ENCODE measurements around the gene SMAGP. TPM values are rescaled to one million over a fixed set of nuclear protein-coding genes. Genes with fewer than 3 reads are reported as not detected.
A peak's percentile ranks its signal among the peaks of the same experiment; 100 is the strongest.
"Not testable (repeated sequence)": the region's sequence is repeated elsewhere in the genome, so short reads cannot be mapped to it uniquely, and the experiment has no call there.

The SMAGP gene
- total and polyA plus RNA-seq, 2 of the 4 experiments (the other 2 are of a cell fraction), result 12.2 to 42.7 TPM

DNA sequence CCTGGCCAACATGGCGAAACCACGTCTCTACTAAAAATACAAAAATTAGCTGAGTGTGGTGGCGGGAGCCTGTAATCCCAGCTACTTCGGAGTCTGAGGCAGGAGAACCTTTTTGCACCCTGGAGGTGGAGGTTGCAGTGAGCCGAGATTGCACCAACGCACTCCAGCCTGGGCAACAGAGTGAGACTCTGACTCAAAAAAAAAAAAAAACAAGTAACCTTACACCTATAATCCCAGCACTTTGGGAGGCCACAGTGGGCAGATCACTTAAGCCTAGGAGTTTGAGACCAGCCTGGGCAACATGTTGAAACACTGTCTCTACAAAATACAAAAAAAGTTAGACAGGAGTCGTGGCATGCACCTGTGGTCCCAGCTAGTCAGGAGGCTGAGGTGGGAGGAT lies 2.6 kb upstream of the SMAGP start:
- in situ Hi-C loops (cut with MboI; ENCODE audit: low sequenced_read_pairs); H3K23ac ChIP-seq (ENCODE audit: low read depth, low read length); H3K4me1 ChIP-seq (ENCODE audit: control insufficient read depth, insufficient read depth, low read length); H4K5ac ChIP-seq (ENCODE audit: low read depth, low read length); DNase-seq; H3K4me3 ChIP-seq (ENCODE audit: insufficient read depth, low read depth, low read length); H2AFZ ChIP-seq (replicated peaks; ENCODE audit: low read length, poor library complexity); H4K91ac ChIP-seq (ENCODE audit: insufficient read depth, low read depth, low read length); POLR2A ChIA-PET (ENCODE audit: unreplicated experiment); H3K4ac ChIP-seq (ENCODE audit: low read depth, low read length); H3K36me3 ChIP-seq (ENCODE audit: control insufficient read depth, insufficient read depth, low read length); H3K18ac ChIP-seq (ENCODE audit: low read depth, low read length); H2AK9ac ChIP-seq (replicated peaks; ENCODE audit: low read depth, low read length, poor library complexity); CTCF ChIA-PET; H3K9me1 ChIP-seq (ENCODE audit: insufficient read depth, low read length); BruUV-seq (replicated peaks); intact Hi-C loops (cut with micrococcal nuclease); H3K9me3 ChIP-seq (ENCODE audit: control insufficient read depth, insufficient read depth, low read length); dilution Hi-C loops (cut with HindIII; ENCODE audit: low sequenced_read_pairs, unreplicated experiment); H4K20me1 ChIP-seq (ENCODE audit: insufficient read depth, low read length); H3K14ac ChIP-seq (replicated peaks; ENCODE audit: low read depth, low read length); H3K27ac ChIP-seq (ENCODE audit: insufficient read depth, low read length); ATAC-seq (ENCODE audit: low read depth); H3K27me3 ChIP-seq (ENCODE audit: control insufficient read depth, insufficient read depth, low read length); H3K56ac ChIP-seq (ENCODE audit: extremely low read depth, insufficient read depth, low read length); H2BK120ac ChIP-seq (ENCODE audit: low read depth, low read length); H2BK20ac ChIP-seq (ENCODE audit: low read depth, low read length); H3K4me2 ChIP-seq (ENCODE audit: low read depth, low read length); H4K8ac ChIP-seq (ENCODE audit: low read depth in 2 of 2, low read length in 2 of 2); H2BK5ac ChIP-seq (ENCODE audit: low read depth, low read length, poor library complexity, severe bottlenecking); H3K9ac ChIP-seq (ENCODE audit: low read depth, low read length); H2BK15ac ChIP-seq (ENCODE audit: low read depth, low read length): not testable (repeated sequence)
- 0 out of 2 replicates have a peak overlapping the region, but pooled peaks have one; percentile 0 for H2AK5ac ChIP-seq (ENCODE audit: low read depth, low read length)
- H3K79me1 ChIP-seq (ENCODE audit: low read depth in 1 of 2, low read length in 2 of 2), result peaks cover 10 to 29% of the 10 kb centered on the region in 2 experiments; a peak in 3 of 4 replicates
- no CpG with 5 or more reads among the region's 7 CpGs for WGBS, 2 experiments (ENCODE audit: extremely low coverage in 2 of 2, insufficient read length in 1 of 2)

All from IMR-90 (cell line).